ENCODE results near the gene ATP9A.

Gene ATP9A

GRCh38 chr20:51597389-51598231, 170.6 kb downstream of the ATP9A start:
- DNase-seq (ENCODE audit: low spot score): no peak

GRCh38 chr20:51596668-51597388, 171.4 kb downstream of the ATP9A start:
- no peak for DNase-seq (ENCODE audit: low spot score)

GRCh38 chr20:51595744-51596143, 172.4 kb downstream of the ATP9A start:
- DNase-seq (ENCODE audit: low spot score): no peak

- DNase-seq (ENCODE audit: low spot score): peak; percentile 81
Observed at GRCh38 chr20:51595058-51595532, 173.1 kb downstream of the ATP9A start.

- DNase-seq (ENCODE audit: low spot score): no peak
Observed at GRCh38 chr20:51594236-51595057, 173.7 kb downstream of the ATP9A start.

- DNase-seq (ENCODE audit: low spot score): no peak
Observed at GRCh38 chr20:51593584-51593983, 174.6 kb downstream of the ATP9A start.

- DNase-seq (ENCODE audit: low spot score): no peak
Observed at GRCh38 chr20:51592564-51592963, 175.6 kb downstream of the ATP9A start.

- no peak for DNase-seq (ENCODE audit: low spot score)
Observed at GRCh38 chr20:51591871-51592270, 176.3 kb downstream of the ATP9A start.

GRCh38 chr20:51588762-51589161, 179.4 kb downstream of the ATP9A start:
- DNase-seq (ENCODE audit: low spot score): no peak

GRCh38 chr20:51587145-51587544, 181.0 kb downstream of the ATP9A start:
- DNase-seq (ENCODE audit: low spot score): no peak

GRCh38 chr20:51586005-51586440, 182.2 kb downstream of the ATP9A start:
- DNase-seq (ENCODE audit: low spot score): no peak

- no peak for DNase-seq (ENCODE audit: low spot score)
Observed at GRCh38 chr20:51585148-51585547, 183.0 kb downstream of the ATP9A start.

GRCh38 chr20:51584737-51585136, 183.5 kb downstream of the ATP9A start:
- DNase-seq (ENCODE audit: low spot score): no peak

- no peak for DNase-seq (ENCODE audit: low spot score)
Observed at GRCh38 chr20:51584116-51584515, 184.1 kb downstream of the ATP9A start.

GRCh38 chr20:51583499-51583898, 184.7 kb downstream of the ATP9A start:
- no peak for DNase-seq (ENCODE audit: low spot score)

GRCh38 chr20:51583073-51583472, 185.1 kb downstream of the ATP9A start:
- no peak for DNase-seq (ENCODE audit: low spot score)

- no peak for DNase-seq (ENCODE audit: low spot score)
Observed at GRCh38 chr20:51581571-51581970, 186.6 kb downstream of the ATP9A start.

- DNase-seq (ENCODE audit: low spot score): no peak
Observed at GRCh38 chr20:51579137-51579536, 189.1 kb downstream of the ATP9A start.

- DNase-seq (ENCODE audit: low spot score): no peak
Observed at GRCh38 chr20:51578145-51578459, 190.1 kb downstream of the ATP9A start.

- no peak for DNase-seq (ENCODE audit: low spot score)
Observed at GRCh38 chr20:51577432-51578144, 190.6 kb downstream of the ATP9A start.

GRCh38 chr20:51575486-51575885, 192.7 kb downstream of the ATP9A start:
- DNase-seq (ENCODE audit: low spot score): no peak
